Sigmoid colon (tissue), 7 donors: Measurements from ENCODE around the gene NUMA1. TPM values are rescaled to one million over a fixed set of nuclear protein-coding genes. Genes with fewer than 3 reads are reported as not detected.

Experiments
- DNase-seq: peaks from one replicate; pipeline ENCODE4 v3.0.0-alpha.2; 2019
- H3K27ac ChIP-seq, 4 donors: fragments of 200-600 bp; sonication (generic); one replicate each; pipeline ENCODE4 v1.5.1; 2016 to 2019; ENCODE audit warnings: mild to moderate bottlenecking in 1 of 4
- H3K27me3 ChIP-seq, 3 donors: fragments of 200-600 bp; sonication (generic); one replicate each; pipeline ENCODE4 v1.5.1; 2019; ENCODE audit warnings: mild to moderate bottlenecking in 1 of 3
- H3K36me3 ChIP-seq, 4 donors: fragments of 200-600 bp; sonication (generic); one replicate each; pipeline ENCODE4 v1.5.1; 2016 to 2019
- H3K4me1 ChIP-seq, 4 donors: fragments of 200-600 bp; sonication (generic); one replicate each; pipeline ENCODE4 v1.5.1; 2017 to 2019
- H3K4me3 ChIP-seq, 4 donors: fragments of 200-600 bp; sonication (generic); one replicate each; pipeline ENCODE4 v1.5.1; 2017 to 2019; ENCODE audit warnings: mild to moderate bottlenecking in 2 of 4, moderate library complexity in 1 of 4
- H3K9me3 ChIP-seq, 4 donors: fragments of 200-600 bp in 3 of 4; sonication (generic) in 3 of 4; one replicate each; pipeline versions ENCODE4 v1.5.1 to v1.6.1; 2013 to 2019
- CTCF ChIP-seq, 4 experiments: fragments of 450-650 bp in 3 of 4; fragments of 200-600 bp in 1 of 4; IDR thresholded peaks; one replicate each; pipeline ENCODE4 v1.5.1; 2016 to 2019; ENCODE audit warnings: antibody characterized with exemption in 4 of 4, mild to moderate bottlenecking in 3 of 4, moderate library complexity in 2 of 4
- EP300 ChIP-seq, 4 donors: sonication (generic); formaldehyde crosslinking; IDR thresholded peaks; one replicate each; pipeline ENCODE4 v1.6.1; 2017; ENCODE audit warnings: antibody characterized with exemption in 4 of 4
- POLR2A ChIP-seq, 2 donors: fragments of 450-650 bp; IDR thresholded peaks; one replicate each; pipeline ENCODE4 v1.6.1; 2016; ENCODE audit warnings: antibody characterized with exemption in 2 of 2, mild to moderate bottlenecking in 2 of 2, moderate library complexity in 2 of 2
- POLR2AphosphoS5 ChIP-seq, 4 donors: sonication (generic); formaldehyde crosslinking; IDR thresholded peaks; one replicate each; pipeline ENCODE4 v1.6.1; 2017; ENCODE audit warnings: antibody characterized with exemption in 4 of 4
- WGBS, 2 donors: extraction: QIAGEN DNeasy Blood & Tissue Kit; methylation state at CpG; one replicate each; pipeline ENCODE4 v1.1.7; 2013; 5-methylcytosine and 5-hydroxymethylcytosine counted together
- intact Hi-C: fragments of 100-400 bp; cut with DNase I; formaldehyde crosslinking; loops from one replicate; pipeline ENCODE4 v1.15.1; 2023
- polyA plus RNA-seq, 3 donors: library from polyadenylated mRNA; stranded (reverse); fragments of 200-250 nt; gene quantifications; one replicate each; pipeline ENCODE4 v1.2.3, GENCODE V29; 2013
- total RNA-seq, 4 donors: library from RNA; depleted of rRNA; stranded (reverse); fragments of >200 nt; gene quantifications; one replicate each; pipeline ENCODE4 v1.1.0, GENCODE V29; 2016
- donor health status: healthy with polysubstance abuse.
- donor health status: Bipolar disorder and iron deficiency.
- donor health status: healthy.

The NUMA1 gene
- total and polyA plus RNA-seq, 7 donors: 99.1 to 343 (median 249) TPM

- H3K4me3 ChIP-seq: no peak overlapping the region
- no peak overlapping the region for H3K27ac ChIP-seq
- H3K27me3 ChIP-seq: no peaks in the 10 kb centered on the region
- no peak for DNase-seq
- TF ChIP-seq POLR2AphosphoS5 (IDR thresholded peaks at IDR 0.05) (no peak), POLR2A (IDR thresholded peaks at IDR 0.05) (no peak), EP300 (IDR thresholded peaks at IDR 0.05) (no peak), CTCF (IDR thresholded peaks at IDR 0.05) (no peak)
- H3K36me3 ChIP-seq: peaks cover 0 to 18% (median 3%) of the 10 kb centered on the region in 4 donors
- WGBS, 2 donors: 95 to 98% methylated on average over 4 of the region's 4 CpGs
- intact Hi-C loops: loop anchor here (5.0 to 10.0 kb wide), 3 partner anchors 33 to 436 kb away; no protein-coding TSS in a partner anchor
- peaks cover 0 to 16% (median 4%) of the 10 kb centered on the region in 4 donors for H3K4me1 ChIP-seq
- H3K9me3 ChIP-seq: no peaks in the 10 kb centered on the region
Observed at GRCh38 chr11:71979094-71979493, 101.2 kb downstream of the NUMA1 start.

GRCh38 chr11:71977743-71978418, 102.5 kb downstream of the NUMA1 start:
- H3K4me1 ChIP-seq: peaks cover 0 to 16% (median 4%) of the 10 kb centered on the region in 4 donors
- intact Hi-C loops: loop anchor here (2.0 to 10.0 kb wide), 4 partner anchors 34 to 437 kb away; no protein-coding TSS in a partner anchor
- peak overlapping the region in 1 of 4 donors; percentile 32 for H3K27ac ChIP-seq
- DNase-seq: peak; percentile 68
- WGBS, 2 donors: 49 to 51% methylated on average over 7 of the region's 7 CpGs
- no peaks in the 10 kb centered on the region for H3K27me3 ChIP-seq
- no peaks in the 10 kb centered on the region for H3K9me3 ChIP-seq
- no peak for TF ChIP-seq POLR2AphosphoS5 (IDR thresholded peaks at IDR 0.05)
- no peak for TF ChIP-seq POLR2A (IDR thresholded peaks at IDR 0.05)
- TF ChIP-seq CTCF (IDR thresholded peaks at IDR 0.05): peak; percentile 47 to 72 (median 67)
- TF ChIP-seq EP300 (IDR thresholded peaks at IDR 0.05): no peak
- H3K4me3 ChIP-seq: no peak overlapping the region
- peaks cover 0 to 7% (median 0%) of the 10 kb centered on the region in 4 donors for H3K36me3 ChIP-seq

- DNase-seq: no peak
- Histone ChIP-seq H3K4me3 (no peak overlapping the region), H3K36me3 (peaks cover 0 to 7% (median 0%) of the 10 kb centered on the region in 4 donors), H3K9me3 (no peaks in the 10 kb centered on the region), H3K27me3 (no peaks in the 10 kb centered on the region), H3K4me1 (peaks cover 0 to 22% (median 6%) of the 10 kb centered on the region in 4 donors), H3K27ac (no peak overlapping the region)
- TF ChIP-seq CTCF (IDR thresholded peaks at IDR 0.05) (no peak), POLR2AphosphoS5 (IDR thresholded peaks at IDR 0.05) (no peak), EP300 (IDR thresholded peaks at IDR 0.05) (no peak), POLR2A (IDR thresholded peaks at IDR 0.05) (no peak)
- WGBS, 2 donors: 77 to 81% methylated on average over 1 of the region's 1 CpG
- intact Hi-C loops: loop anchor here (2.0 to 10.0 kb wide), 4 partner anchors 35 to 438 kb away; no protein-coding TSS in a partner anchor
Observed at GRCh38 chr11:71977090-71977489, 103.3 kb downstream of the NUMA1 start.

GRCh38 chr11:71976551-71976950, 103.8 kb downstream of the NUMA1 start:
- peaks cover 0 to 22% (median 6%) of the 10 kb centered on the region in 4 donors for H3K4me1 ChIP-seq
- no peak overlapping the region for H3K27ac ChIP-seq
- intact Hi-C loops: loop anchor here (2.0 to 10.0 kb wide), 4 partner anchors 36 to 438 kb away; no protein-coding TSS in a partner anchor
- TF ChIP-seq CTCF (IDR thresholded peaks at IDR 0.05) (no peak), EP300 (IDR thresholded peaks at IDR 0.05) (no peak), POLR2AphosphoS5 (IDR thresholded peaks at IDR 0.05) (no peak), POLR2A (IDR thresholded peaks at IDR 0.05) (no peak)
- no peaks in the 10 kb centered on the region for H3K27me3 ChIP-seq
- no peak for DNase-seq
- no peak overlapping the region for H3K4me3 ChIP-seq
- 93 to 95% methylated on average over 5 of the region's 5 CpGs for WGBS, 2 donors
- H3K36me3 ChIP-seq: peaks cover 0 to 7% (median 0%) of the 10 kb centered on the region in 4 donors
- no peaks in the 10 kb centered on the region for H3K9me3 ChIP-seq
